Measurements from ENCODE around the gene DGKG.

DNA sequence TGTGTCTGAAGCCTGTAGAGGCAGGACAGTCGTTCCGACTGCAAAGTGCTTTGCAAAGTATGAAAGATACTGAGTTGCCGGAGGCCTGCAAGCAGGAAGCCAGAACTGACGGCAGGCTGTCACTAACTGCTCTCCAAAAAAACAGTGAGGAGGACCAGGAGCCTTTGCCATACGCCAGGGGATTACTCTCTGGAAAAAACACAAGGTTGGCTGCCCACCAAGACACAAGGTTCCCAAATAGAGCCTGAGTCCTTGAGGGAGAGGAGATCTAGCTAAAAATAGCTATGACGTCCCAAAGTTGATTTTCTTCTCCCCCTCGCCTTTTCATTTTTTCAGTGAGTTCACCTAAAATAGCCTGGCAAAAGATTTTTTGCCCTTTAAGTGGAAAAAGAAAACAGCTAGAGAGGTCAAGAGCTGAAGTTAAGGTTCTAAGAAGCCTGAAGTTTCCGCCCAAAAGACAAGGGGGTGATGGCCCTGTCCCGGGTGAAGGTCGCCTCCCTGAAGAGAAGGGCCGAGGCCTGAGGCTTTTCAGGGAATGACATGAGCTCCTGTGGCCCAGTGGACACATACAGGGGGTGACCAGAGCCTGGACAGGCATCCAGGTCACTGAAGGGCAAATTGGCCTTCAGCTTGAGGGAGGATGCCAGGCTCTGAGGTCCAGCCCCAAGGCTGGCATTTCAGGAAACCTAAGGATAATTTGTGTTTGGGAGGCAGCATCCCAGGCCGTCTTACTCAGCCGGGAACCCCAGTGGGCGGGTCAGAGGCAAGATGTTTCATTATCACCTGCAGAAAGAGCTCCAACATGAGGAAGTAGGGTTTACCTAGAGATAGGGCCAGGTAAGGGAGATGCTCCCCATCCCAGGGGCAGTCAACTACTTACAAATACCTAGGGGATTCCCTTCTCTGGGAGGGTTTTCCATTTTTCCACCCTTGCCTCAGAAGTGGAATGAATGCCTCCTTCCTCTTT, 44.9 kb upstream of the DGKG start:
- TF ChIP-seq CTCF (IDR thresholded peaks at IDR 0.05) (no peak), POLR2A (IDR thresholded peaks at IDR 0.05) (no peak)

Measured in Peyer's patch (tissue), 4 donors.